HepG2 (cell line): ENCODE measurements around the gene PFKP. TPM values are rescaled to one million over a fixed set of nuclear protein-coding genes. Genes with fewer than 3 reads are reported as not detected.

Source experiments
- ATAC-seq: fragments of 200-7000 bp; cut with Tn5 transposase; 3 replicates; pipeline ENCODE4 v1.9.1; 2020; ENCODE audit warnings: mild to moderate bottlenecking, moderate library complexity
- BruUV-seq: library from RNA; stranded (reverse); fragments of 400-500 nt; replicated peaks from 2 replicates; lab custom pipeline; 2021; lab: Mats Ljungman, UMichigan
- CTCF ChIA-PET: fragments of 300-600 bp; formaldehyde crosslinking; extraction: SDS; loops from one replicate; lab custom pipeline; 2021; ENCODE audit warnings: low total read pairs, inconsistent platforms, low intra/inter-chr PET ratio; lab: Yijun Ruan, JAX
- POLR2A ChIA-PET: fragments of 350-600 bp; sonication (Branson Sonifier 250); formaldehyde crosslinking; loops from one replicate; lab custom pipeline; 2020; ENCODE audit warnings: antibody characterized with exemption, inconsistent platforms; lab: Yijun Ruan, JAX
- DNase-seq: peaks from one replicate; pipeline ENCODE4 v3.0.0-alpha.2; 2015; ENCODE audit warnings: low spot score
- FAIRE-seq: peaks from 3 replicates; lab custom pipeline; 2011; peaks lifted over from hg19 to GRCh38; lab: Jason Lieb, UNC
- H2AFZ ChIP-seq: one replicate; pipeline ENCODE4 v1.6.1; 2011; ENCODE audit warnings: low read length, inconsistent platforms
- H3K27ac ChIP-seq: fragments of 300-600 bp; 3 replicates; pipeline ENCODE4 v1.8.0; 2011; ENCODE audit warnings: mixed run types, mild to moderate bottlenecking, mixed read lengths, low read length, inconsistent platforms; ENCODE audit not compliant: insufficient read depth; ENCODE audit errors: extremely low read length
- H3K27me3 ChIP-seq, 2 experiments: fragments of 200-600 bp in 1 of 2; 2 replicates in 1 of 2; 3 replicates in 1 of 2; pipeline versions ENCODE4 v1.6.0 to v1.8.0; 2011; ENCODE audit warnings: low read length in 2 of 2, mild to moderate bottlenecking in 2 of 2, moderate library complexity in 2 of 2, inconsistent platforms in 1 of 2; ENCODE audit not compliant: insufficient read depth in 2 of 2, control insufficient read depth in 1 of 2
- H3K36me3 ChIP-seq, 2 experiments: fragments of 200-600 bp in 1 of 2; replicated peaks in 1 of 2; 2 replicates in 1 of 2; 3 replicates in 1 of 2; pipeline versions ENCODE4 v1.5.1 to v1.8.0; 2011; ENCODE audit warnings: low read length in 2 of 2, inconsistent platforms in 1 of 2; ENCODE audit not compliant: insufficient read depth in 2 of 2, control insufficient read depth in 1 of 2
- H3K4me1 ChIP-seq: 2 replicates; pipeline ENCODE4 v1.5.1; 2012; ENCODE audit warnings: low read length, inconsistent platforms; ENCODE audit not compliant: insufficient read depth
- H3K4me2 ChIP-seq: 2 replicates; pipeline ENCODE4 v1.6.0; 2011; ENCODE audit warnings: low read depth, low read length, inconsistent platforms
- H3K4me3 ChIP-seq, 3 experiments: fragments of 200-600 bp in 1 of 3; sonication (generic), shearing (Covaris generic) in 1 of 3; replicated peaks in 1 of 3; 2 replicates each; pipeline ENCODE4 v1.5.1; 2011 to 2016; ENCODE audit warnings: low read length in 3 of 3, inconsistent platforms in 2 of 3, low read depth in 2 of 3, mild to moderate bottlenecking in 2 of 3, control low read depth in 1 of 3, mixed read lengths in 1 of 3; ENCODE audit not compliant: insufficient read depth in 1 of 3
- H3K79me2 ChIP-seq: one replicate; pipeline ENCODE4 v1.6.1; 2011; ENCODE audit warnings: low read length, inconsistent platforms; ENCODE audit not compliant: insufficient read depth
- H3K9ac ChIP-seq: 2 replicates; pipeline ENCODE4 v1.6.0; 2011; ENCODE audit warnings: mild to moderate bottlenecking, low read depth, low read length, inconsistent platforms; ENCODE audit not compliant: insufficient read depth
- H3K9me3 ChIP-seq: 2 replicates; pipeline ENCODE4 v1.5.1; 2012; ENCODE audit warnings: mild to moderate bottlenecking, low read length
- H4K20me1 ChIP-seq: 2 replicates; pipeline ENCODE4 v1.6.0; 2011; ENCODE audit warnings: inconsistent platforms, mild to moderate bottlenecking, low read length, moderate library complexity; ENCODE audit not compliant: insufficient read depth
- ADNP ChIP-seq: sonication (generic); formaldehyde crosslinking; IDR thresholded peaks from 2 replicates; pipeline ENCODE4 v1.4.0; 2020; ENCODE audit warnings: missing genetic modification reagents
- CCDC6 ChIP-seq: sonication (generic); formaldehyde crosslinking; IDR thresholded peaks from 2 replicates; pipeline ENCODE4 v1.8.1; 2022; ENCODE audit warnings: mild to moderate bottlenecking, missing genetic modification reagents, moderate library complexity
- IRX3 ChIP-seq: sonication (generic); formaldehyde crosslinking; IDR thresholded peaks from 2 replicates; pipeline ENCODE4 v1.8.1; 2023; ENCODE audit warnings: mild to moderate bottlenecking, low read depth, missing genetic modification reagents, borderline replicate concordance
- KLF11 ChIP-seq: IDR thresholded peaks from 2 replicates; pipeline ENCODE4 v1.6.1; 2016; ENCODE audit warnings: missing compliant biosample characterization
- MYNN ChIP-seq: sonication (generic); formaldehyde crosslinking; IDR thresholded peaks from 2 replicates; pipeline ENCODE4 v1.4.0; 2020; ENCODE audit warnings: mild to moderate bottlenecking, low read depth, missing genetic modification reagents
- RNF2 ChIP-seq: fragments of 450-650 bp; conservative IDR thresholded peaks from 2 replicates; pipeline ENCODE4 v1.6.1; 2016; ENCODE audit warnings: low read depth
- TEAD2 ChIP-seq: sonication (generic); formaldehyde crosslinking; IDR thresholded peaks from 2 replicates; pipeline ENCODE4 v1.9.0; 2021; ENCODE audit warnings: missing genetic modification reagents
- TMF1 ChIP-seq: sonication (generic); formaldehyde crosslinking; IDR thresholded peaks from 2 replicates; pipeline ENCODE4 v1.8.1; 2022; ENCODE audit warnings: low read depth, missing genetic modification reagents
- ZNF280B ChIP-seq: sonication (generic); formaldehyde crosslinking; IDR thresholded peaks from 2 replicates; pipeline ENCODE4 v1.5.0; 2020; ENCODE audit warnings: missing genetic modification reagents, mild to moderate bottlenecking, borderline replicate concordance
- ZNF335 ChIP-seq: sonication (generic); formaldehyde crosslinking; IDR thresholded peaks from 2 replicates; pipeline ENCODE4 v1.4.0; 2020; ENCODE audit warnings: missing genetic modification reagents
- ZNF609 ChIP-seq: sonication (generic); formaldehyde crosslinking; IDR thresholded peaks from 2 replicates; pipeline ENCODE4 v1.4.0; 2020; ENCODE audit warnings: mild to moderate bottlenecking, missing genetic modification reagents, borderline replicate concordance
- ZNF619 ChIP-seq: sonication (generic); formaldehyde crosslinking; IDR thresholded peaks from 2 replicates; pipeline ENCODE4 v1.4.0; 2020; ENCODE audit warnings: mild to moderate bottlenecking, missing genetic modification reagents
- ZNF713 ChIP-seq: sonication (generic); formaldehyde crosslinking; IDR thresholded peaks from 2 replicates; pipeline ENCODE4 v1.4.0; 2020; ENCODE audit warnings: mild to moderate bottlenecking, missing genetic modification reagents
- ZNF790 ChIP-seq: sonication (generic); formaldehyde crosslinking; IDR thresholded peaks from 2 replicates; pipeline ENCODE4 v1.8.0; 2022; ENCODE audit warnings: missing genetic modification reagents, mild to moderate bottlenecking, borderline replicate concordance
- WGBS: methylation state at CpG from one replicate; pipeline ENCODE4 v1.1.6; 2017; ENCODE audit warnings: low lambda C conversion rate; 5-methylcytosine and 5-hydroxymethylcytosine counted together
- in situ Hi-C: cut with HindIII; loops from 2 replicates; pipeline ENCODE4 v1.10.0; 2017; ENCODE audit warnings: low pct_unique_long_range_greater_than_20kb; ENCODE audit not compliant: extremely low pct_ligation_motif_present
- intact Hi-C: fragments of 100-400 bp; cut with micrococcal nuclease; formaldehyde crosslinking; loops from one replicate; pipeline ENCODE4 v1.10.0; 2022; ENCODE audit not compliant: unreplicated experiment
- polyA plus RNA-seq, 8 experiments: library from polyadenylated mRNA; depleted of rRNA in 3 of 8; stranded (reverse) in 7 of 8; unstranded in 1 of 8; fragments of >200 nt; fragmentation: Illumina TruSeq in 4 of 8; extraction: Trizol in 4 of 8; gene quantifications; 2 replicates each; pipeline versions ENCODE4 v1.2.1 to v1.2.3, GENCODE V29; 2011 to 2016; ENCODE audit warnings: low read depth in 4 of 8, missing spikeins in 1 of 8, mixed read lengths in 1 of 8; ENCODE audit not compliant: insufficient read depth in 1 of 8
- total RNA-seq, 5 experiments: library from RNA; depleted of rRNA; stranded (reverse); fragments of >200 nt; fragmentation: Illumina TruSeq; extraction: Trizol; gene quantifications; 2 replicates each; pipeline ENCODE4 v1.2.3, GENCODE V29; 2016; ENCODE audit warnings: low read depth in 1 of 5
- TF ChIP-seq, protein P1 (sequence below), 2 experiments: fragments of 450-650 bp in 1 of 2; sonication (generic) in 1 of 2; formaldehyde crosslinking; IDR thresholded peaks; 2 replicates each; pipeline versions ENCODE4 v1.5.0 to v1.8.0; 2020 to 2022; ENCODE audit warnings: mild to moderate bottlenecking in 1 of 2, missing genetic modification reagents in 1 of 2

Gene PFKP
- total and polyA plus RNA-seq, 2 of the 13 experiments (the other 11 are each of a cell fraction or from before 2014, with no cell fraction given) = 0.80 to 2.4 TPM

- Histone ChIP-seq H3K79me2 (no peaks in the 10 kb centered on the region), H2AFZ (no peak overlapping the region), H3K27ac (no peak overlapping the region), H3K4me3 (no peak overlapping the region), H3K4me1 (no peaks in the 10 kb centered on the region), H3K9ac (no peak overlapping the region), H4K20me1 (0 out of 2 replicates have a peak, but pooled peaks cover 2% of the 10 kb centered on the region), H3K36me3 (no peaks in the 10 kb centered on the region; a peak in 1 of 5 replicates), H3K9me3 (no peaks in the 10 kb centered on the region), H3K27me3 (no peaks in the 10 kb centered on the region), H3K4me2 (no peak overlapping the region)
- intact Hi-C loops = no loop called here
- FAIRE-seq = no peak
- POLR2A ChIA-PET = no interaction called here
- 90% methylated on average over 7 of the region's 19 CpGs for WGBS
- DNase-seq = no peak
- TF ChIP-seq RNF2 = no peak
- TF ChIP-seq ZNF280B (CRISPR knock-in tag) = no peak
- TF ChIP-seq ZNF713 = no peak
- no peak for TF ChIP-seq ZNF609 (CRISPR knock-in tag)
- TF ChIP-seq, protein P1, sequence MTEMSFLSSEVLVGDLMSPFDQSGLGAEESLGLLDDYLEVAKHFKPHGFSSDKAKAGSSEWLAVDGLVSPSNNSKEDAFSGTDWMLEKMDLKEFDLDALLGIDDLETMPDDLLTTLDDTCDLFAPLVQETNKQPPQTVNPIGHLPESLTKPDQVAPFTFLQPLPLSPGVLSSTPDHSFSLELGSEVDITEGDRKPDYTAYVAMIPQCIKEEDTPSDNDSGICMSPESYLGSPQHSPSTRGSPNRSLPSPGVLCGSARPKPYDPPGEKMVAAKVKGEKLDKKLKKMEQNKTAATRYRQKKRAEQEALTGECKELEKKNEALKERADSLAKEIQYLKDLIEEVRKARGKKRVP (CRISPR knock-in tag; IDR thresholded peaks at IDR 0.05) = no peak
- no peak for TF ChIP-seq KLF11 (CRISPR knock-in tag)
- TF ChIP-seq ZNF335 (CRISPR knock-in tag) = no peak
- TF ChIP-seq ADNP (CRISPR knock-in tag) = no peak
- no peak for TF ChIP-seq TMF1
- TF ChIP-seq IRX3 (CRISPR knock-in tag) = no peak
- no peak for TF ChIP-seq CCDC6 (CRISPR knock-in tag)
- no peak for TF ChIP-seq ZNF790 (CRISPR knock-in tag)
- TF ChIP-seq TEAD2 = no peak
- TF ChIP-seq ZNF619 (CRISPR knock-in tag) = no peak
- TF ChIP-seq MYNN = no peak
- no TSS peak for BruUV-seq
- no peak for ATAC-seq
- CTCF ChIA-PET = no interaction called here
- in situ Hi-C loops = no loop called here
Measured at GRCh38 chr10:3113343-3113720, 46.0 kb downstream of the PFKP start.
